ENCODE results near the gene POLH.
"Not testable (repeated sequence)": the region's sequence is repeated elsewhere in the genome, so short reads cannot be mapped to it uniquely, and the experiment has no call there.

The POLH gene

GRCh38 chr6:43547222-43547621, 28.8 kb upstream of the POLH start:
- no peak for TF ChIP-seq CTCF (IDR thresholded peaks at IDR 0.05; ENCODE audit: control insufficient read depth, insufficient read depth, low read depth, low read length, missing control alignments)
- no peak for DNase-seq (ENCODE audit: low read depth)
- no peak overlapping the region for H3K4me3 ChIP-seq (ENCODE audit: control insufficient read depth, low read depth, low read length)

GRCh38 chr6:43557620-43558019, 18.4 kb upstream of the POLH start:
- H3K4me3 ChIP-seq (ENCODE audit: control insufficient read depth, low read depth, low read length); DNase-seq (ENCODE audit: low read depth): not testable (repeated sequence)

- DNase-seq (ENCODE audit: low read depth): no peak
- no peak overlapping the region for H3K4me3 ChIP-seq (ENCODE audit: control insufficient read depth, low read depth, low read length)
- TF ChIP-seq CTCF (IDR thresholded peaks at IDR 0.05; ENCODE audit: control insufficient read depth, insufficient read depth, low read depth, low read length, missing control alignments): no peak
Measured at GRCh38 chr6:43559328-43559727, 16.7 kb upstream of the POLH start.

- DNase-seq (ENCODE audit: low read depth): no peak
- no peak overlapping the region for H3K4me3 ChIP-seq (ENCODE audit: control insufficient read depth, low read depth, low read length)
- no peak for TF ChIP-seq CTCF (IDR thresholded peaks at IDR 0.05; ENCODE audit: control insufficient read depth, insufficient read depth, low read depth, low read length, missing control alignments)
Measured at GRCh38 chr6:43570876-43571441, 5.0 kb upstream of the POLH start.

- no peak for DNase-seq (ENCODE audit: low read depth)
- no peak for TF ChIP-seq CTCF (IDR thresholded peaks at IDR 0.05; ENCODE audit: control insufficient read depth, insufficient read depth, low read depth, low read length, missing control alignments)
- H3K4me3 ChIP-seq (ENCODE audit: control insufficient read depth, low read depth, low read length): no peak overlapping the region
Measured at GRCh38 chr6:43572015-43572414, 4.0 kb upstream of the POLH start.

GRCh38 chr6:43575105-43575771, 747 bp upstream of the POLH start:
- no peak for DNase-seq (ENCODE audit: low read depth)
- no peak for TF ChIP-seq CTCF (IDR thresholded peaks at IDR 0.05; ENCODE audit: control insufficient read depth, insufficient read depth, low read depth, low read length, missing control alignments)
- H3K4me3 ChIP-seq (ENCODE audit: control insufficient read depth, low read depth, low read length): peak overlapping the region; percentile 100

- no peak for TF ChIP-seq CTCF (IDR thresholded peaks at IDR 0.05; ENCODE audit: control insufficient read depth, insufficient read depth, low read depth, low read length, missing control alignments)
- no peak for DNase-seq (ENCODE audit: low read depth)
- H3K4me3 ChIP-seq (ENCODE audit: control insufficient read depth, low read depth, low read length): no peak overlapping the region
Measured at GRCh38 chr6:43578748-43579147, 2.8 kb downstream of the POLH start.

All from AG09309 (cell line).